Lower leg skin (tissue), 4 donors: Measurements from ENCODE around the gene ASB1. TPM values are rescaled to one million over a fixed set of nuclear protein-coding genes. Genes with fewer than 3 reads are reported as not detected.

Experiments used
- DNase-seq, 2 donors: peaks; one replicate each; pipeline ENCODE4 v3.0.0-alpha.2; 2019; ENCODE audit warnings: low spot score in 2 of 2
- H3K4me3 ChIP-seq: fragments of 200-600 bp; sonication (generic); 2 replicates; pipeline ENCODE4 v1.5.1; 2017; ENCODE audit warnings: mild to moderate bottlenecking, low read depth; ENCODE audit not compliant: poor library complexity, severe bottlenecking
- POLR2A ChIP-seq, 2 donors: fragments of 450-650 bp; IDR thresholded peaks; one replicate each; pipeline ENCODE4 v1.6.1; 2016 to 2017; ENCODE audit warnings: antibody characterized with exemption in 2 of 2, mild to moderate bottlenecking in 1 of 2, moderate library complexity in 1 of 2
- WGBS, 2 donors: methylation state at CpG; one replicate each; pipeline ENCODE4 v1.1.5; 2018; 5-methylcytosine and 5-hydroxymethylcytosine counted together
- intact Hi-C: fragments of 100-400 bp; cut with DNase I; formaldehyde crosslinking; loops from one replicate; pipeline ENCODE4 v1.15.0; 2023; ENCODE audit warnings: low total_unique reads
- total RNA-seq, 4 donors: library from RNA; depleted of rRNA; stranded (reverse); fragments of >200 nt; gene quantifications; one replicate each; pipeline ENCODE4 v1.1.0, GENCODE V29; 2016
- TF ChIP-seq, protein P1 (sequence below), 3 donors: fragments of 450-650 bp; IDR thresholded peaks; one replicate each; pipeline ENCODE4 v1.5.1; 2016; ENCODE audit warnings: antibody characterized with exemption in 3 of 3, mild to moderate bottlenecking in 3 of 3, moderate library complexity in 2 of 3

Gene ASB1
- total RNA-seq, 4 donors from 2014 or later = 16.6 to 32.9 (median 21.0) TPM

DNA sequence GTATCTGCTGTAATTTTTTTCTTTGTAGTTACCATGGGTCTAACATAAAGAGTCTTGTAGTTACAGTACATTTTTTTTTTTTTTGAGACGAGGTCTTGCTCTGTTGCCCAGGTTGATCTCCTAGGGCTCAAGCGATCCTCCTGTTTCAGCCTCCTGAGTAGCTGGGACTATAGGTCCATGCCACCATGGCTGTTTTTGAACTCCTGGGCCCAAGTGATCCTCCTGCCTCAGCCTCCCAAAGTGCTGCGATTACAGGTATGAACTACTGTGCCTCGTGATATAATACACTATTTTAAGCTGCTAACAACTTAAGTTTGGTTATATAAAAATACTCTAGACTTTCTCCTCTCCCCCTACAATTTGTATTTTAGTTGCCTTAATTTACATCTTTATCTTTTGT is 46.3 kb downstream of the ASB1 start:
- DNase-seq = peak in 1 of 2 donors; percentile 15
- TF ChIP-seq, protein P1, sequence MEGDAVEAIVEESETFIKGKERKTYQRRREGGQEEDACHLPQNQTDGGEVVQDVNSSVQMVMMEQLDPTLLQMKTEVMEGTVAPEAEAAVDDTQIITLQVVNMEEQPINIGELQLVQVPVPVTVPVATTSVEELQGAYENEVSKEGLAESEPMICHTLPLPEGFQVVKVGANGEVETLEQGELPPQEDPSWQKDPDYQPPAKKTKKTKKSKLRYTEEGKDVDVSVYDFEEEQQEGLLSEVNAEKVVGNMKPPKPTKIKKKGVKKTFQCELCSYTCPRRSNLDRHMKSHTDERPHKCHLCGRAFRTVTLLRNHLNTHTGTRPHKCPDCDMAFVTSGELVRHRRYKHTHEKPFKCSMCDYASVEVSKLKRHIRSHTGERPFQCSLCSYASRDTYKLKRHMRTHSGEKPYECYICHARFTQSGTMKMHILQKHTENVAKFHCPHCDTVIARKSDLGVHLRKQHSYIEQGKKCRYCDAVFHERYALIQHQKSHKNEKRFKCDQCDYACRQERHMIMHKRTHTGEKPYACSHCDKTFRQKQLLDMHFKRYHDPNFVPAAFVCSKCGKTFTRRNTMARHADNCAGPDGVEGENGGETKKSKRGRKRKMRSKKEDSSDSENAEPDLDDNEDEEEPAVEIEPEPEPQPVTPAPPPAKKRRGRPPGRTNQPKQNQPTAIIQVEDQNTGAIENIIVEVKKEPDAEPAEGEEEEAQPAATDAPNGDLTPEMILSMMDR (IDR thresholded peaks at IDR 0.05) = no peak
- no peak for TF ChIP-seq POLR2A (IDR thresholded peaks at IDR 0.05)
- intact Hi-C loops = no loop called here
- H3K4me3 ChIP-seq = no peak overlapping the region
- WGBS, 2 donors = 94 to 96% methylated on average over 4 of the region's 4 CpGs

DNA sequence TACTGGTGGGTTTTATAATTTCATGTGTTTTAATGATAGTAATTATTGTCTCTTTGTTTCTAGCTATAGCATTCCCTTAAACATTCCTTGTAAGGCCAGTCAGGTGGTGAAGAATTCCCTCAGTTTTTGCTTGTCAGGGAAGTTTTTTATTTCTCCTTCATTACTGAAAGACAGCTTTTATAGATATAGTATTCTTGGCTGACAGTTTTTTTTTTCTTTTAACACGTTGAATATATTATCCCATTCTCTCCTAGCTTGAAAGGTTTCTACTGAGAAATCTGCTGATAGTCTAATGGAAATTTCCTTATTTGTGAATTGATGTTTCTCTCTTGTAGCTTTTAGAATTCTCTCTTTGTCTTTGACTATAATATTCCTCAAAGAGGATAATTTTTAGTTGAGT is 46.8 kb downstream of the ASB1 start:
- 82 to 92% methylated on average over 1 of the region's 1 CpG for WGBS, 2 donors
- no peak for TF ChIP-seq POLR2A (IDR thresholded peaks at IDR 0.05)
- TF ChIP-seq, protein P1 (IDR thresholded peaks at IDR 0.05) = no peak
- intact Hi-C loops = no loop called here
- no peak overlapping the region for H3K4me3 ChIP-seq
- no peak for DNase-seq

GRCh38 chr2:238475034-238475433 is 48.3 kb downstream of the ASB1 start:
- TF ChIP-seq, protein P1 (IDR thresholded peaks at IDR 0.05) = no peak
- no peak for TF ChIP-seq POLR2A (IDR thresholded peaks at IDR 0.05)
- 100% methylated on average over 1 of the region's 1 CpG for WGBS, 2 donors
- no peak overlapping the region for H3K4me3 ChIP-seq
- intact Hi-C loops = no loop called here
- peak in 1 of 2 donors; percentile 21 for DNase-seq

GRCh38 chr2:238475566-238475965 is 48.8 kb downstream of the ASB1 start:
- DNase-seq = no peak
- no peak for TF ChIP-seq POLR2A (IDR thresholded peaks at IDR 0.05)
- TF ChIP-seq, protein P1 (IDR thresholded peaks at IDR 0.05) = no peak

DNA sequence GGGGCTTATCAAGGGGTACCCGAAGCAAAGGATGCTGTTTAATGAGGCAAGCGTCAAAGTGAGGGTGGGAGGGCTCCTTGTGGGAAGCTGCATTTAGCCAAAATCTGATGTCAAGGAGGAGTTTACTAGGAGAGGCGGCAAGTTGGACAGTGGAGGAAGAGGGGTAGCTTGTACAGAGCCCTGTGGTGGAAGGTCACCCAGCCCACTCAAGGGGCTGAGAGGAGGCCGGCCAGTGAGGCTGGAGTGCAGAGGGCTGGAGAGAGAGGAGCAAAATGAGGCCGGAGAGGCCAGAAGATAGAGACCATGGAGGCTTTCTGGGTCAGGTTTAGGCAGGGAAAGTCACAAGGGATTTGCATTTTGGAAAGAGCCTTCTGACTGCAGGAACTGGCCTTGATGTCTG is 49.5 kb downstream of the ASB1 start:
- TF ChIP-seq POLR2A (IDR thresholded peaks at IDR 0.05) = no peak
- TF ChIP-seq, protein P1 (IDR thresholded peaks at IDR 0.05) = no peak
- intact Hi-C loops = no loop called here
- WGBS, 2 donors = 86 to 87% methylated on average over 5 of the region's 5 CpGs
- peak in 1 of 2 donors; percentile 32 for DNase-seq
- no peak overlapping the region for H3K4me3 ChIP-seq

More at GRCh38 chr2:238475566-238475965, 48.8 kb downstream of the ASB1 start:
- WGBS, 2 donors = 25 to 38% methylated on average over 1 of the region's 1 CpG
- no peak overlapping the region for H3K4me3 ChIP-seq
- intact Hi-C loops = no loop called here

- DNase-seq = no peak
- 91 to 97% methylated on average over 4 of the region's 4 CpGs for WGBS, 2 donors
- intact Hi-C loops = no loop called here
- TF ChIP-seq, protein P1 (IDR thresholded peaks at IDR 0.05) = no peak
- H3K4me3 ChIP-seq = no peak overlapping the region
Observed at GRCh38 chr2:238478216-238478615, 51.5 kb downstream of the ASB1 start.
